Omental fat pad (tissue), 4 donors: ENCODE measurements around the gene COX7C. TPM values are rescaled to one million over a fixed set of nuclear protein-coding genes. Genes with fewer than 3 reads are reported as not detected.

Experiments
- ATAC-seq: fragments of 150-250 bp; one replicate; pipeline ENCODE4 v1.9.1; 2016; ENCODE audit warnings: mild to moderate bottlenecking, moderate library complexity; ENCODE audit not compliant: low FRiP score
- DNase-seq: peaks from one replicate; pipeline ENCODE4 v3.0.0-alpha.2; 2019; ENCODE audit warnings: low spot score
- CTCF ChIP-seq, 3 donors: fragments of 450-650 bp; IDR thresholded peaks; one replicate each; pipeline ENCODE4 v1.5.1; 2016 to 2017; ENCODE audit warnings: antibody characterized with exemption in 3 of 3, mild to moderate bottlenecking in 3 of 3, moderate library complexity in 2 of 3
- small RNA-seq: library from RNA; depleted of rRNA; stranded (forward); fragments of <200 nt; gene quantifications from one replicate; pipeline ENCODE3, GENCODE V24; 2016
- total RNA-seq, 4 donors: library from RNA; depleted of rRNA; stranded (reverse); fragments of >200 nt; gene quantifications; one replicate each; pipeline ENCODE4 v1.1.0, GENCODE V29; 2016

COX7C gene
- total RNA-seq, 4 donors from 2014 or later = 330 to 499 (median 418) TPM

GRCh38 chr5:86665984-86666760, 48.4 kb downstream of the COX7C start:
- DNase-seq (no peak), ATAC-seq (no peak)
- no peak for TF ChIP-seq CTCF (IDR thresholded peaks at IDR 0.05)

GRCh38 chr5:86666981-86667380, 49.2 kb downstream of the COX7C start:
- DNase-seq = no peak
- no peak for TF ChIP-seq CTCF (IDR thresholded peaks at IDR 0.05)
- no peak for ATAC-seq

Small RNA genes lying within 50 kb of the gene (small RNA-seq; reads per million reads assigned to genes)
- not detected for gene RNU6-804P
